Psoas muscle (tissue), 8 donors: ENCODE measurements around the gene SNX20. TPM values are rescaled to one million over a fixed set of nuclear protein-coding genes. Genes with fewer than 3 reads are reported as not detected.

ENCODE experiments used
- ATAC-seq, 4 donors: fragments of 200-7000 bp; cut with Tn5 transposase; one replicate each; pipeline ENCODE4 v1.9.1; 2020; ENCODE audit warnings: moderate library complexity in 3 of 4, mild to moderate bottlenecking in 2 of 4
- DNase-seq, 2 donors: peaks; one replicate each; pipeline ENCODE4 v3.0.0-alpha.2; 2020
- H3K27ac ChIP-seq: fragments of 200-600 bp; one replicate; pipeline ENCODE4 v1.8.0; 2022
- H3K27me3 ChIP-seq, 3 donors: fragments of 200-600 bp in 1 of 3; one replicate each; pipeline versions ENCODE4 v1.6.1 to v1.8.0; 2013 to 2022; ENCODE audit warnings: low read length in 2 of 3, mild to moderate bottlenecking in 2 of 3, moderate library complexity in 1 of 3; ENCODE audit not compliant: insufficient read depth in 3 of 3
- H3K36me3 ChIP-seq, 2 donors: fragments of 200-600 bp in 1 of 2; one replicate each; pipeline versions ENCODE4 v1.6.1 to v1.8.0; 2013 to 2022; ENCODE audit warnings: low read depth in 1 of 2, mild to moderate bottlenecking in 1 of 2, moderate library complexity in 1 of 2; ENCODE audit not compliant: insufficient read depth in 1 of 2
- H3K4me1 ChIP-seq: fragments of 200-600 bp; one replicate; pipeline ENCODE4 v1.8.0; 2022
- H3K4me3 ChIP-seq: fragments of 200-600 bp; one replicate; pipeline ENCODE4 v1.8.0; 2022; ENCODE audit warnings: mild to moderate bottlenecking
- H3K9me3 ChIP-seq: fragments of 200-600 bp; one replicate; pipeline ENCODE4 v1.8.0; 2022
- WGBS, 3 donors: extraction: QIAGEN DNeasy Blood & Tissue Kit; methylation state at CpG; one replicate each; pipeline versions ENCODE4 v1.1.6 to v1.1.7; 2013; 5-methylcytosine and 5-hydroxymethylcytosine counted together
- intact Hi-C, 2 donors: fragments of 100-400 bp; cut with DNase I; formaldehyde crosslinking; loops; one replicate each; pipeline versions ENCODE4 v1.11.0 to v1.14.2; 2022
- polyA plus RNA-seq, 3 donors: library from polyadenylated mRNA; stranded (reverse); fragments of 200-250 nt; gene quantifications; one replicate each; pipeline ENCODE4 v1.2.3, GENCODE V29; 2013
- total RNA-seq, 4 donors: library from RNA; stranded (reverse); fragmentation: NEBNext Ultra II Directional in 2 of 4; extraction: Animal tissue kit (Norgen Biotek cat#: 25700) in 2 of 4; gene quantifications; one replicate each; pipeline versions ENCODE4 v1.2.1 to v1.2.4, GENCODE V29; 2021 to 2023
- TF ChIP-seq, protein P1 (sequence below): fragments of 200-600 bp; IDR thresholded peaks from one replicate; pipeline ENCODE4 v1.8.0; 2022; ENCODE audit warnings: antibody characterized with exemption
- donor health status: healthy with polysubstance abuse.
- donor health status: DM: no; HTN: no; CAD: no; lungs with moderate emphysema.
- donor health status: Bipolar disorder and iron deficiency.
- donor health status: healthy.
- donor health status: DM: yes; HTN: yes; CAD: no.
- donor health status: DM: no; HTN: no; CAD: no.
- donor health status: DM: no; HTN: no; CAD: no.
- donor health status: DM: yes; HTN: yes; CAD: no.

Gene SNX20
- total and polyA plus RNA-seq, 7 donors, result 0.78 to 2.1 (median 1.1) TPM

DNA sequence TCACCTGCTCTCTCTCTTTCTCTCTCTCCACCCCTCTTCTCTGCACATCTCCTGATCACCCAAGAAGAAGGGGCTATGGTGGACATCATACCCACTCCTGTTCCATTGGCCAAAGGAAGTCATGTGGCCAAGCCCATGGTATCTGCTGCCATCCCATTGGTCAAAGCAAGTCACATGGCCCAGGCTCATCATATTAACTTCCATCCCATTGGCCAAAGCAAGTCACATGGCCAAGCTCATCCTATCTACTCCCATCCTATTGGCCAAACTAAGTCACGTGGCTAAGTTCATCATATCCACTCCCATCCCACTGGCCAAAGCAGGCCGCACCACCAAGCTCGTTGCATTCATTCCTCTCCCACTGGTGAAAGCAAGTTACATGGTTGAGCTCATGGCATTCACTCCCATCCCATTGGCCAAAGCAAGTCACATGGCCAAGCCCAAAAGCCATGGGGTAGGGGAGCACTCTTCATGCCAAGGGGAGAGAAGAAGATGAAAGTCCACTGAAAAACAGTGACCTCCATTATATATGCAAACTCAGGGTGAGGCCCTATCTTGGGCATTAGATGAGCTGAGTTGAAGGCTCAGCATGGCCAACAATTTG is 29.2 kb downstream of the SNX20 start:
- H3K27me3 ChIP-seq, result no peaks in the 10 kb centered on the region
- no peak for ATAC-seq
- WGBS, 3 donors, result 94 to 98% (median 95%) methylated on average over 3 of the region's 3 CpGs
- H3K9me3 ChIP-seq, result no peaks in the 10 kb centered on the region
- H3K4me1 ChIP-seq, result no peaks in the 10 kb centered on the region
- intact Hi-C loops, result loop anchor here in 1 of 2 donors (10.0 kb wide), 1 partner anchor 57 kb away; no protein-coding TSS in a partner anchor
- TF ChIP-seq, protein P1, sequence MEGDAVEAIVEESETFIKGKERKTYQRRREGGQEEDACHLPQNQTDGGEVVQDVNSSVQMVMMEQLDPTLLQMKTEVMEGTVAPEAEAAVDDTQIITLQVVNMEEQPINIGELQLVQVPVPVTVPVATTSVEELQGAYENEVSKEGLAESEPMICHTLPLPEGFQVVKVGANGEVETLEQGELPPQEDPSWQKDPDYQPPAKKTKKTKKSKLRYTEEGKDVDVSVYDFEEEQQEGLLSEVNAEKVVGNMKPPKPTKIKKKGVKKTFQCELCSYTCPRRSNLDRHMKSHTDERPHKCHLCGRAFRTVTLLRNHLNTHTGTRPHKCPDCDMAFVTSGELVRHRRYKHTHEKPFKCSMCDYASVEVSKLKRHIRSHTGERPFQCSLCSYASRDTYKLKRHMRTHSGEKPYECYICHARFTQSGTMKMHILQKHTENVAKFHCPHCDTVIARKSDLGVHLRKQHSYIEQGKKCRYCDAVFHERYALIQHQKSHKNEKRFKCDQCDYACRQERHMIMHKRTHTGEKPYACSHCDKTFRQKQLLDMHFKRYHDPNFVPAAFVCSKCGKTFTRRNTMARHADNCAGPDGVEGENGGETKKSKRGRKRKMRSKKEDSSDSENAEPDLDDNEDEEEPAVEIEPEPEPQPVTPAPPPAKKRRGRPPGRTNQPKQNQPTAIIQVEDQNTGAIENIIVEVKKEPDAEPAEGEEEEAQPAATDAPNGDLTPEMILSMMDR, result no peak
- no peak for DNase-seq
- no peak overlapping the region for H3K4me3 ChIP-seq
- H3K36me3 ChIP-seq, result no peaks in the 10 kb centered on the region
- no peak overlapping the region for H3K27ac ChIP-seq

DNA sequence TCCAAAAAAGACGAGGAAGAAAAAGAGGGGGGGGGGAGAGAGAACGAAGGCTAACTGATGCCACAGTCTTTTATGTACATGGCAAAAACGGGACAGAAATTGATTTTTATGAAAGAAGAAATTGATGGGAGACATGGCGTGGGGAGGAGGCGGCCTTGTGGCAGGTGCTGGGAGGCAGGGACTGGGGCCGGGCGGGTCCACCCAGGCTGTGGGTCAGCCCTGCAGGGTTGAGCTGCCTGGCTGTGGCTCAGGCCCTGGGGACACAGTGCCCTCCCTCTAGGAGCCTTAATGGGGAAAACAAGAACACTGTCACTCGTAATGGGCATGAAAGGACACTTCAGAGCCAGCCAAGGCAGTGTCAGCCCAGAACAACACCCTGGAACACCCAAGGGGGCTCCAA is 34.8 kb downstream of the SNX20 start:
- no peaks in the 10 kb centered on the region for H3K4me1 ChIP-seq
- TF ChIP-seq, protein P1, result no peak
- no peak overlapping the region for H3K27ac ChIP-seq
- H3K9me3 ChIP-seq, result no peaks in the 10 kb centered on the region
- no peaks in the 10 kb centered on the region for H3K36me3 ChIP-seq
- intact Hi-C loops, result no loop called here
- DNase-seq (no peak), ATAC-seq (no peak)
- 66 to 73% (median 70%) methylated on average over 7 to 8 of the region's 8 CpGs for WGBS, 3 donors
- H3K4me3 ChIP-seq, result no peak overlapping the region
- peaks cover 0 to 2% (median 0%) of the 10 kb centered on the region in 3 donors for H3K27me3 ChIP-seq

DNA sequence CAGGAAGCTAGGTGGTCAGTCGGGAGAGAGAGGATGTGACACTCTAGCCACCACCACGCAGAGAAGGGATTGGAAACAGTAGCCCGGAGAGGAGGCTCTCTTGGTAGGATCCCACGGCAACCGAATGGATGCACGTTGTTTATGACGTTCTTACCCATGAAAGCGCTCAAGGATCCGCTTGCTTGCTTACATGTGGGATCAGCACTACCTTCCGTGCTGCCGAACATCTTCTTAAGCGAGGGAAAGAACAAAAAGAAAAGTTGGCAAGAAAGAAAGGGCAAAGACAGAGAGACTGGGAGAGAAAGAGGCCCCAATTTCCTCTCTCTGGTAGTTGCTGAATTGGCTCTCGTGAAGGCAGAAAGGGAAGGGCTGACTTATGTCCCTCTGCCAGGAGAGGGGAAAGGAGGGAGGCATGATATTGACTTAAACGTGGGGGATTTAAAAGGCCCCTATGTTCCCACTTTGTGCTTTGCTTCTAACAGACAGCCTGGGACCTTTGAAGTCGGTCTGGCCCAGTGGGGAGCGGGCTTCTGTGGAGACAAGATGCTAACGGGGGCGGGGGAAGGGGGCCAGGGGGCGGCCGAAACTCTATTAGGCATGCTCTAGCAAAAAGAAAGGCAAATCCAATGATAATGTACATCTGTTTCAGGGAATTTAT is 35.4 kb downstream of the SNX20 start:
- H3K27me3 ChIP-seq, result peaks cover 0 to 2% (median 0%) of the 10 kb centered on the region in 3 donors
- H3K4me3 ChIP-seq, result no peak overlapping the region
- no peak for ATAC-seq
- no peaks in the 10 kb centered on the region for H3K9me3 ChIP-seq
- H3K27ac ChIP-seq, result no peak overlapping the region
- 72 to 74% (median 72%) methylated on average over 20 of the region's 20 CpGs for WGBS, 3 donors
- H3K4me1 ChIP-seq, result no peaks in the 10 kb centered on the region
- TF ChIP-seq, protein P1, result no peak
- no peaks in the 10 kb centered on the region for H3K36me3 ChIP-seq
- intact Hi-C loops, result no loop called here
- DNase-seq, result no peak

DNA sequence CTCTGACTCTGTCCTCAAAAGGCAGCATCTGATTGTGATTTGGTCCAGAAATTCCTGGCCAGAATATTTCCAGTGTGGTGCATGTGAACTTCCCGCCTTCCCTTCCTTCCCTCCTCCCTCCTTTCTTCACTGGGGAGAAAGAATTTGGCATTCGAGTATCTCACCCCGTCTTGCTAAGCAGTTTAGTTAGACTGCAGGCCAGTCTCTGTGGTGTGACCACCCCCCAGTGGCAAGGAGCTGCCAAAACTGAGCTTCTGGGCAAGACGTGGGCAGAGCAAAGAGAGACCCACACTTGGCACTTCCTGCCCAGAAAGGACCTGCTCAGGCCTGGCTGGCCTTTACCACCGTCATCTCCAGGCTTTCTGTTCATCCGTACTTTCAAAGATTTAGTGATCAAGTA is 36.4 kb downstream of the SNX20 start:
- no peak overlapping the region for H3K27ac ChIP-seq
- DNase-seq (no peak), ATAC-seq (no peak)
- no peaks in the 10 kb centered on the region for H3K36me3 ChIP-seq
- TF ChIP-seq, protein P1, result no peak
- intact Hi-C loops, result no loop called here
- 39 to 45% (median 45%) methylated on average over 6 of the region's 6 CpGs for WGBS, 3 donors
- no peak overlapping the region for H3K4me3 ChIP-seq
- no peaks in the 10 kb centered on the region for H3K4me1 ChIP-seq
- no peaks in the 10 kb centered on the region for H3K9me3 ChIP-seq
- peaks cover 0 to 2% (median 0%) of the 10 kb centered on the region in 3 donors for H3K27me3 ChIP-seq
